GM23248 (cell line): ENCODE results near the gene SHROOM2. TPM values are rescaled to one million over a fixed set of nuclear protein-coding genes. Genes with fewer than 3 reads are reported as not detected.

ENCODE experiments used
- DNase-seq: peaks from one replicate; pipeline ENCODE4 v3.0.0-alpha.2; 2015
- H2AFZ ChIP-seq: fragments of 200-600 bp; sonication (generic); 2 replicates; pipeline ENCODE4 v1.6.1; 2016; ENCODE audit warnings: antibody characterized with exemption
- H3F3A ChIP-seq: fragments of 200-600 bp; sonication (generic); 2 replicates; pipeline ENCODE4 v1.6.1; 2016; ENCODE audit warnings: mild to moderate bottlenecking, antibody characterized with exemption, mixed run types; ENCODE audit not compliant: insufficient read depth
- H3K27ac ChIP-seq: fragments of 200-600 bp; sonication (generic); 2 replicates; pipeline ENCODE4 v1.5.1; 2016; ENCODE audit warnings: mild to moderate bottlenecking
- H3K27me3 ChIP-seq: fragments of 200-600 bp; sonication (generic); replicated peaks from 2 replicates; pipeline ENCODE4 v1.6.1; 2016; ENCODE audit warnings: mild to moderate bottlenecking; ENCODE audit not compliant: insufficient read depth
- H3K36me3 ChIP-seq: fragments of 200-600 bp; sonication (generic); 2 replicates; pipeline ENCODE4 v1.6.1; 2016; ENCODE audit warnings: low read depth, mild to moderate bottlenecking
- H3K4me1 ChIP-seq: fragments of 200-600 bp; sonication (generic); 2 replicates; pipeline ENCODE4 v1.6.1; 2016; ENCODE audit warnings: mild to moderate bottlenecking; ENCODE audit not compliant: insufficient read depth
- H3K4me2 ChIP-seq: fragments of 200-600 bp; sonication (generic); one replicate; pipeline ENCODE4 v1.6.1; 2016; ENCODE audit warnings: mild to moderate bottlenecking; ENCODE audit not compliant: unreplicated experiment
- H3K4me3 ChIP-seq: fragments of 200-600 bp; sonication (generic); 2 replicates; pipeline ENCODE4 v1.5.1; 2016; ENCODE audit warnings: mild to moderate bottlenecking
- H3K79me2 ChIP-seq: fragments of 200-600 bp; sonication (generic); 2 replicates; pipeline ENCODE4 v1.6.1; 2016; ENCODE audit warnings: mild to moderate bottlenecking; ENCODE audit not compliant: insufficient read depth
- H3K9ac ChIP-seq: fragments of 200-600 bp; sonication (generic); 2 replicates; pipeline ENCODE4 v1.6.1; 2016; ENCODE audit warnings: mild to moderate bottlenecking
- H3K9me2 ChIP-seq: fragments of 200-600 bp; sonication (generic); 2 replicates; pipeline ENCODE4 v1.6.1; 2016; ENCODE audit warnings: mixed run types, mild to moderate bottlenecking, moderate library complexity; ENCODE audit not compliant: insufficient read depth
- H3K9me3 ChIP-seq: fragments of 200-600 bp; sonication (generic); one replicate; pipeline ENCODE4 v1.6.1; 2017; ENCODE audit warnings: low read depth
- H4K20me1 ChIP-seq: fragments of 200-600 bp; sonication (generic); 2 replicates; pipeline ENCODE4 v1.6.0; 2016; ENCODE audit not compliant: insufficient read depth
- EZH2 ChIP-seq: fragments of 200-600 bp; sonication (generic); IDR thresholded peaks from 2 replicates; pipeline ENCODE4 v1.6.1; 2018; ENCODE audit warnings: antibody characterized with exemption, mild to moderate bottlenecking; ENCODE audit not compliant: insufficient read depth, poor library complexity, severe bottlenecking
- EZH2phosphoT487 ChIP-seq: fragments of 200-600 bp; sonication (generic); IDR thresholded peaks from 2 replicates; pipeline ENCODE4 v1.6.1; 2018; ENCODE audit warnings: antibody characterized with exemption, moderate library complexity, mild to moderate bottlenecking, low read depth; ENCODE audit not compliant: insufficient read depth
- WGBS, 2 experiments: methylation state at CpG; one replicate each; pipeline ENCODE4 v1.1.6; 2015 to 2017; ENCODE audit warnings: low lambda C conversion rate in 2 of 2, low coverage in 1 of 2; ENCODE audit errors: missing lambda C conversion rate in 2 of 2; 5-methylcytosine and 5-hydroxymethylcytosine counted together
- in situ Hi-C: fragments of 300-500 bp; cut with MboI; formaldehyde crosslinking; loops from 2 replicates; pipeline ENCODE4 v1.15.0; 2020
- polyA plus RNA-seq: library from polyadenylated mRNA; unstranded; fragments of >200 nt; fragmentation: Nextera tagmentation; extraction: Ambion mirVana; gene quantifications from 2 replicates; pipeline ENCODE4 v1.2.1, GENCODE V29; 2016
- total RNA-seq: library from RNA; depleted of rRNA; stranded (reverse); fragments of >200 nt; shearing (Covaris generic); gene quantifications from 2 replicates; pipeline ENCODE4 v1.2.3, GENCODE V29; 2014

The SHROOM2 gene
- total and polyA plus RNA-seq, 2 experiments from 2014 or later: 0.22 to 0.63 TPM

DNA sequence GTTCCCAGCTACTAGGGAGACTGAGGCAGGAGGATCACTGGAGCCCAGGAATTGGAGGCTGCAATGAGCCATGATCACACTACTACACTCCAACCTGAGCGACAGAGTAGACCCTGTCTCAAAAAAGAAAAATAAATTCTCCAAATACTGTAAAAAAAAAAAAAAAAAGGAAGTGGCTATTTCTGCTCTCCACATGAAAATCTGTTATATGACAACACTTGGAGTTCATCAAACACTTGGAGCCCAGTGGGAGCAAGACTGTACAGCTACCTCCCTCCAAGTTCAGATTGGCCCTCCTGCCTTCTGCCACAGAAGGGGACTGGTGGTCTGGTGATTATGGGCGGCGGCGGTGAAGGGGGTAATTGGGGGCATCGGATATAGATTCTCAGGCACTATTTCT, 172.0 kb downstream of the SHROOM2 start:
- H3F3A ChIP-seq: no peaks in the 10 kb centered on the region
- H2AFZ ChIP-seq: no peak overlapping the region
- no peak overlapping the region for H3K9ac ChIP-seq
- no peaks in the 10 kb centered on the region for H3K27me3 ChIP-seq
- no peaks in the 10 kb centered on the region for H3K36me3 ChIP-seq
- in situ Hi-C loops: no loop called here
- 80% methylated on average over 5 of the region's 5 CpGs for WGBS, 2 experiments
- no peaks in the 10 kb centered on the region for H3K9me2 ChIP-seq
- no peaks in the 10 kb centered on the region for H3K79me2 ChIP-seq
- no peak overlapping the region for H3K27ac ChIP-seq
- no peak for TF ChIP-seq EZH2
- TF ChIP-seq EZH2phosphoT487: no peak
- H4K20me1 ChIP-seq: no peaks in the 10 kb centered on the region
- peaks cover 7% of the 10 kb centered on the region; the same call in 1 of the 2 replicates for H3K4me1 ChIP-seq
- no peak overlapping the region for H3K4me2 ChIP-seq
- no peak overlapping the region for H3K4me3 ChIP-seq
- no peak for DNase-seq
- H3K9me3 ChIP-seq: no peaks in the 10 kb centered on the region

- no peaks in the 10 kb centered on the region for H4K20me1 ChIP-seq
- H3K79me2 ChIP-seq: no peaks in the 10 kb centered on the region
- H3F3A ChIP-seq: no peaks in the 10 kb centered on the region
- no peak overlapping the region for H3K27ac ChIP-seq
- no peak overlapping the region for H3K9ac ChIP-seq
- in situ Hi-C loops: no loop called here
- no peak for DNase-seq
- H3K9me2 ChIP-seq: no peaks in the 10 kb centered on the region
- H3K4me3 ChIP-seq: no peak overlapping the region
- TF ChIP-seq EZH2phosphoT487 (no peak), EZH2 (no peak)
- 36 to 54% methylated on average over 5 of the region's 5 CpGs for WGBS, 2 experiments
- H2AFZ ChIP-seq: no peak overlapping the region
- H3K9me3 ChIP-seq: no peaks in the 10 kb centered on the region
- H3K4me2 ChIP-seq: no peak overlapping the region
- no peaks in the 10 kb centered on the region for H3K27me3 ChIP-seq
- H3K36me3 ChIP-seq: no peaks in the 10 kb centered on the region
- H3K4me1 ChIP-seq: no peaks in the 10 kb centered on the region
Observed at GRCh38 chrX:9961750-9962149, 175.5 kb downstream of the SHROOM2 start.

DNA sequence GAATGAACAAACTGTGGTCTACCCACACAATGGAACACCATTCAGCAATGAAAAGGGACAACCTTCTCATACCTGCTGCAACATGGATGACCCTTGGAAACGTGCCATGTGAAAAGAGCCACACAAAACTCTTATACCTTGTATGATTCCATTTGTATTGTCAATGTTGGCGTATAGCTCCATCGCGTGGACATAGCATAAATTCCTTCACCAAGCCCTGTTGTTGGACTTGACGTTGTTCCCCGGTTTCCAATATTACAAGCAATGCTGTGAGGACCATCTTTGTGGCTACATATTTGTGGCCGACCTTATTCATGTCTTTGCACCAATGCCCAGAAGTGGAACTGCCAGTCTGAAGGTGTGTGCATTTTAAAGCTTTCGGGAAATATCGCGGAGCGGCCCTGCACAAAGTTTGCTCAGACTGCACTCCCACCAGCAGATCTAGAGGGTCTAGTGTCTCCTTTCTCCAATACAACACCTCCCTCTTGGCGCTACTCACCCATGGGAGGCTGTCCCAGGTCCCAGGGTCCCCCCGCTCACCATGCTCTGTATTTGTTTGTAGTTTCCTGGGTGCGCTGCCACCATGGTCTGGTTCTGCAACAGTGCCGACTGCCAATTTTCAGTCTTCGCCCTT, 180.7 kb downstream of the SHROOM2 start, which contains the start of gene CLDN34:
TSS of gene CLDN34 (plus strand) at position 584 of the 634 bp plus-strand sequence. CDS start at position 584, 0 bp downstream.
- in situ Hi-C loops: no loop called here

DNA sequence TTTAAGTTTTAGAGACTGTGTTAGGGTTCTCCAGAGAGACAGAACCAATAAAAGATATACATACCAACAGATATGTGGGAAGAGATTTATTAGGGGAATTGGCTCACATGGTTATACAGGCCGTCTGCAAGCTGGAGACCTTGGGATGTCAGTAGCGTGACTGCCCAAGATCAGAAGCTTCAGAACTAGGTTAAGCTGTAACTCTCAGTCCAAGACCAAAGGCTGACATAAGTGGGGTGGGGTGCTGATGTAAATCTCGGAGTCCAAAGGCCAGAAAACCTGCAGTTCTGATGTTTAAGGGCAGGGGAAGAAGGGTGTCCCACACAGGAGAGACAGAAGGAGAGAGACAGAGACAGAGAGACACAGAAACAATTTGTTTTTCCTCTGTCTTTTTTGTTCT, 191.4 kb downstream of the SHROOM2 start:
- WGBS, 2 experiments: 18 to 20% methylated on average over 3 of the region's 3 CpGs
- in situ Hi-C loops: no loop called here

More for the DNA sequence above, 180.7 kb downstream of the SHROOM2 start, which contains the start of gene CLDN34:
- Histone ChIP-seq H3K9me2 (no peaks in the 10 kb centered on the region), H3K9ac (no peak within 1 kb of the TSS), H3K27ac (no peak within 1 kb of the TSS), H2AFZ (no peak within 1 kb of the TSS), H3K36me3 (no peaks in the 10 kb centered on the region), H3K4me2 (no peak within 1 kb of the TSS), H3K27me3 (no peaks in the 10 kb centered on the region), H3F3A (no peaks in the 10 kb centered on the region), H4K20me1 (no peaks in the 10 kb centered on the region), H3K79me2 (no peaks in the 10 kb centered on the region), H3K9me3 (no peaks in the 10 kb centered on the region), H3K4me3 (no peak within 1 kb of the TSS), H3K4me1 (no peaks in the 10 kb centered on the region)
- WGBS, 2 experiments: 68 to 73% methylated on average over 12 to 16 of the region's 16 CpGs
- TF ChIP-seq EZH2phosphoT487: no peak
- TF ChIP-seq EZH2: no peak
- no peak for DNase-seq

More for the DNA sequence above, 191.4 kb downstream of the SHROOM2 start:
- Histone ChIP-seq H3K4me3 (no peak overlapping the region), H4K20me1 (no peaks in the 10 kb centered on the region), H3K9me2 (no peaks in the 10 kb centered on the region), H3K27me3 (no peaks in the 10 kb centered on the region), H3K9me3 (no peaks in the 10 kb centered on the region), H3K4me1 (no peaks in the 10 kb centered on the region), H3K27ac (no peak overlapping the region), H2AFZ (no peak overlapping the region), H3K79me2 (no peaks in the 10 kb centered on the region), H3K4me2 (no peak overlapping the region), H3K9ac (no peak overlapping the region), H3F3A (no peaks in the 10 kb centered on the region), H3K36me3 (no peaks in the 10 kb centered on the region)
- no peak for DNase-seq
- no peak for TF ChIP-seq EZH2phosphoT487
- TF ChIP-seq EZH2: no peak
